Body of pancreas (tissue), 4 donors: Measurements from ENCODE around the gene MARS2. TPM values are rescaled to one million over a fixed set of nuclear protein-coding genes. Genes with fewer than 3 reads are reported as not detected.

Experiments used
- ATAC-seq: fragments of 150-250 bp; one replicate; pipeline ENCODE4 v1.9.1; 2016
- DNase-seq, 4 donors: peaks; one replicate each; pipeline ENCODE4 v3.0.0-alpha.2; 2019
- H3K27ac ChIP-seq, 4 donors: fragments of 200-600 bp; sonication (generic); 1 replicate in 3 of 4; 2 replicates in 1 of 4; pipeline versions ENCODE4 v1.5.1 to v1.6.1; 2016 to 2019; ENCODE audit warnings: mild to moderate bottlenecking in 1 of 4, mixed read lengths in 1 of 4, moderate library complexity in 1 of 4
- H3K27me3 ChIP-seq, 2 donors: fragments of 200-600 bp; sonication (generic); one replicate each; pipeline ENCODE4 v1.6.0; 2016; ENCODE audit warnings: mild to moderate bottlenecking in 1 of 2
- H3K36me3 ChIP-seq, 2 donors: fragments of 200-600 bp; sonication (generic); replicated peaks in 1 of 2; 2 replicates each; pipeline ENCODE4 v1.5.1; 2016; ENCODE audit warnings: low read depth in 2 of 2; ENCODE audit not compliant: insufficient read depth in 1 of 2
- H3K4me1 ChIP-seq: fragments of 200-600 bp; sonication (generic); one replicate; pipeline ENCODE4 v1.6.0; 2016
- H3K4me3 ChIP-seq, 2 donors: fragments of 200-600 bp; sonication (generic); 1 replicate in 1 of 2; 2 replicates in 1 of 2; pipeline ENCODE4 v1.5.1; 2016 to 2019
- H3K9me3 ChIP-seq, 3 donors: fragments of 200-600 bp; sonication (generic); 1 replicate in 2 of 3; 2 replicates in 1 of 3; pipeline ENCODE4 v1.5.1; 2016
- POLR2A ChIP-seq, 3 donors: fragments of 450-650 bp; IDR thresholded peaks; one replicate each; pipeline ENCODE4 v1.6.1; 2016; ENCODE audit warnings: antibody characterized with exemption in 3 of 3, mild to moderate bottlenecking in 2 of 3
- WGBS, 2 donors: methylation state at CpG; one replicate each; pipeline ENCODE4 v1.1.5; 2017; 5-methylcytosine and 5-hydroxymethylcytosine counted together
- intact Hi-C: fragments of 100-400 bp; cut with DNase I; formaldehyde crosslinking; loops from one replicate; pipeline ENCODE4 v1.15.1; 2023
- total RNA-seq, 2 donors: library from RNA; depleted of rRNA; stranded (reverse); fragments of >200 nt; gene quantifications; one replicate each; pipeline ENCODE4 v1.1.0, GENCODE V29; 2016
- TF ChIP-seq, protein P1 (sequence below), 7 experiments: fragments of 450-650 bp in 4 of 7; fragments of 200-600 bp in 3 of 7; sonication (generic) in 3 of 7; IDR thresholded peaks; one replicate each; pipeline ENCODE4 v1.5.1; 2016 to 2019; ENCODE audit warnings: antibody characterized with exemption in 7 of 7

MARS2 gene
- total RNA-seq = 10 to 100 TPM in 1 of 2 donors, 1 to 10 TPM in 1; 6.5 to 12.2 TPM

DNA sequence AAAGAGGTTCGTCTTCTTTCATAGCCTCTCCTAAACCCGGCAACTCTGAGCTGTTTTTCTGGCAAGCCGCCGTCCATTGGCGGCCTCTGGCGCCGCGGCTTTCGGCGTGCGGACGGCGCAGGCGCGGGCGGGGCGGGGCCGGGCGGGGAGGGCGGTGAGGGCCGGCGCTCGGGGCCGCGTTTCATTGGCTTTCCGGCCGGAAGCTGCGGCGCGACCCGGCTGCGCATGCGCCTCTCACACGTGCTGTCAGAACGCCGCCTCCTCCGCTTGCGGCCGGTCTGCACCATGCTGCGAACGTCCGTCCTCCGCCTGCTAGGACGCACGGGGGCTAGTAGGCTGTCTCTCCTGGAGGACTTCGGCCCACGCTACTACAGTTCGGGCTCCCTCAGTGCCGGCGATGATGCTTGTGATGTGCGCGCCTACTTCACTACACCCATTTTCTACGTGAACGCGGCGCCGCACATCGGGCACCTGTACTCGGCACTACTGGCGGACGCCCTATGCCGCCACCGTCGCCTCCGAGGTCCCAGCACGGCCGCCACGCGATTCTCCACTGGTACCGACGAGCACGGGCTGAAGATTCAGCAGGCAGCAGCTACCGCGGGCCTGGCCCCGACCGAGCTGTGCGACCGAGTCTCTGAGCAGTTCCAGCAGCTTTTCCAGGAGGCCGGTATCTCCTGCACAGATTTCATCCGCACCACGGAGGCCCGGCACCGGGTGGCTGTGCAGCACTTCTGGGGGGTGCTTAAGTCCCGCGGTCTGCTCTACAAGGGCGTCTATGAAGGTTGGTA is at the start of gene MARS2:
MARS2 (plus strand) TSS at position 249 of the 791 bp plus-strand sequence; CDS start at position 286, 37 bp downstream.
- Histone ChIP-seq H3K4me3 (peak within 1 kb of the TSS; percentile 54 to 81), H3K27me3 (no peaks in the 10 kb centered on the region), H3K27ac (peak within 1 kb of the TSS; percentile 60 to 89 (median 84)), H3K4me1 (peaks cover 29% of the 10 kb centered on the region), H3K9me3 (no peaks in the 10 kb centered on the region), H3K36me3 (no peaks in the 10 kb centered on the region)
- DNase-seq (peak; percentile 95 to 97 (median 95)), ATAC-seq (peak; percentile 97)
- 0 to 1% methylated on average over 23 to 80 of the region's 86 CpGs for WGBS, 2 donors
- intact Hi-C loops = no loop called here
- TF ChIP-seq, protein P1, sequence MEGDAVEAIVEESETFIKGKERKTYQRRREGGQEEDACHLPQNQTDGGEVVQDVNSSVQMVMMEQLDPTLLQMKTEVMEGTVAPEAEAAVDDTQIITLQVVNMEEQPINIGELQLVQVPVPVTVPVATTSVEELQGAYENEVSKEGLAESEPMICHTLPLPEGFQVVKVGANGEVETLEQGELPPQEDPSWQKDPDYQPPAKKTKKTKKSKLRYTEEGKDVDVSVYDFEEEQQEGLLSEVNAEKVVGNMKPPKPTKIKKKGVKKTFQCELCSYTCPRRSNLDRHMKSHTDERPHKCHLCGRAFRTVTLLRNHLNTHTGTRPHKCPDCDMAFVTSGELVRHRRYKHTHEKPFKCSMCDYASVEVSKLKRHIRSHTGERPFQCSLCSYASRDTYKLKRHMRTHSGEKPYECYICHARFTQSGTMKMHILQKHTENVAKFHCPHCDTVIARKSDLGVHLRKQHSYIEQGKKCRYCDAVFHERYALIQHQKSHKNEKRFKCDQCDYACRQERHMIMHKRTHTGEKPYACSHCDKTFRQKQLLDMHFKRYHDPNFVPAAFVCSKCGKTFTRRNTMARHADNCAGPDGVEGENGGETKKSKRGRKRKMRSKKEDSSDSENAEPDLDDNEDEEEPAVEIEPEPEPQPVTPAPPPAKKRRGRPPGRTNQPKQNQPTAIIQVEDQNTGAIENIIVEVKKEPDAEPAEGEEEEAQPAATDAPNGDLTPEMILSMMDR (IDR thresholded peaks at IDR 0.05) = no peak
- TF ChIP-seq POLR2A (IDR thresholded peaks at IDR 0.05) = peak; percentile 61 to 81 (median 75)

DNA sequence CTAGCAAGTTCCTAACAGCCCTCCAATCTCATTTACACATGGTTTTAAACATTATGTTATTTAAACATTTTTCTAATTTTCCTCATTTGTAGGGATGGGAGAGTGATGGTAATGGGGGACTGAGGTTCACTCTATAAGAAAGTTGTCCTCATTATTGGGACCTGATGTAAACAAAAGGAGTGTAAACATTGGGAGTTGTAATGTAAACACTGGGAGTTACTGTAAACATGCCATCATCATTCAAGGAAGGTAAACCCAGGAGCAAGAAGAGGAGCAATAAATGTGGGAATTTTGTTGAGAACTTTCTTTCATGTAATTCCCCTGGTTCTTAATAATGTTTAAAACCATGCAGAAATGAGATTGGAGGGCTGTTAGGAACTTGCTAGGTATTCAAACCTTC is 47.6 kb upstream of the MARS2 start:
- ATAC-seq = no peak

GRCh38 chr2:197661626-197662025 is 43.5 kb upstream of the MARS2 start:
- Histone ChIP-seq H3K9me3 (peaks cover 0 to 6% (median 0%) of the 10 kb centered on the region in 3 donors), H3K27me3 (no peaks in the 10 kb centered on the region), H3K36me3 (no peaks in the 10 kb centered on the region), H3K27ac (no peak overlapping the region), H3K4me3 (no peak overlapping the region), H3K4me1 (no peaks in the 10 kb centered on the region)
- WGBS, 2 donors = 60 to 75% methylated on average over 3 of the region's 3 CpGs
- TF ChIP-seq, protein P1 (IDR thresholded peaks at IDR 0.05) = no peak
- no peak for TF ChIP-seq POLR2A (IDR thresholded peaks at IDR 0.05)
- intact Hi-C loops = no loop called here
- no peak for ATAC-seq
- DNase-seq = no peak

More for the DNA sequence above, 47.6 kb upstream of the MARS2 start:
- DNase-seq = no peak
- H3K9me3 ChIP-seq = no peaks in the 10 kb centered on the region
- intact Hi-C loops = no loop called here
- H3K27me3 ChIP-seq = no peaks in the 10 kb centered on the region
- H3K27ac ChIP-seq = no peak overlapping the region
- H3K4me1 ChIP-seq = no peaks in the 10 kb centered on the region
- no peak overlapping the region for H3K4me3 ChIP-seq
- no peaks in the 10 kb centered on the region for H3K36me3 ChIP-seq
- TF ChIP-seq, protein P1 (IDR thresholded peaks at IDR 0.05) = no peak
- TF ChIP-seq POLR2A (IDR thresholded peaks at IDR 0.05) = no peak

GRCh38 chr2:197666277-197666676 is 38.9 kb upstream of the MARS2 start:
- Histone ChIP-seq H3K27ac (no peak overlapping the region), H3K27me3 (no peaks in the 10 kb centered on the region), H3K4me1 (no peaks in the 10 kb centered on the region), H3K4me3 (no peak overlapping the region), H3K36me3 (no peaks in the 10 kb centered on the region), H3K9me3 (peaks cover 0 to 6% (median 0%) of the 10 kb centered on the region in 3 donors)
- intact Hi-C loops = no loop called here
- ATAC-seq = no peak
- DNase-seq = no peak
- no peak for TF ChIP-seq POLR2A (IDR thresholded peaks at IDR 0.05)
- TF ChIP-seq, protein P1 (IDR thresholded peaks at IDR 0.05) = no peak

GRCh38 chr2:197668296-197668695 is 36.9 kb upstream of the MARS2 start:
- H3K4me3 ChIP-seq = no peak overlapping the region
- H3K9me3 ChIP-seq = peaks cover 0 to 6% (median 0%) of the 10 kb centered on the region in 3 donors
- no peaks in the 10 kb centered on the region for H3K4me1 ChIP-seq
- no peaks in the 10 kb centered on the region for H3K36me3 ChIP-seq
- WGBS, 2 donors = 82 to 100% methylated on average over 1 to 3 of the region's 3 CpGs
- H3K27ac ChIP-seq = no peak overlapping the region
- intact Hi-C loops = no loop called here
- ATAC-seq (no peak), DNase-seq (no peak)
- TF ChIP-seq, protein P1 (IDR thresholded peaks at IDR 0.05) = no peak
- TF ChIP-seq POLR2A (IDR thresholded peaks at IDR 0.05) = no peak
- no peaks in the 10 kb centered on the region for H3K27me3 ChIP-seq
